Inferior parietal cortex (tissue), 1 donor: ENCODE measurements around the gene BTN1A1.
A peak's percentile ranks its signal among the peaks of the same experiment; 100 is the strongest.
"Not testable (repeated sequence)": the region's sequence is repeated elsewhere in the genome, so short reads cannot be mapped to it uniquely, and the experiment has no call there.

Experiments
- DNase-seq: peaks from one replicate; pipeline ENCODE4 v3.0.0-alpha.2; 2016; ENCODE audit errors: extremely low spot score

Gene BTN1A1

GRCh38 chr6:26511033-26511432, 10.9 kb downstream of the BTN1A1 start:
- DNase-seq = not testable (repeated sequence)

GRCh38 chr6:26514984-26515383, 14.9 kb downstream of the BTN1A1 start:
- DNase-seq = no peak

GRCh38 chr6:26516481-26517427, 16.7 kb downstream of the BTN1A1 start:
- DNase-seq = no peak

GRCh38 chr6:26519359-26519758, 19.3 kb downstream of the BTN1A1 start:
- DNase-seq = no peak

GRCh38 chr6:26520237-26520849, 20.2 kb downstream of the BTN1A1 start:
- DNase-seq = peak; percentile 70

- peak; percentile 86 for DNase-seq
Measured at GRCh38 chr6:26520850-26521599, 20.9 kb downstream of the BTN1A1 start.

GRCh38 chr6:26521600-26522391, 21.7 kb downstream of the BTN1A1 start:
- peak; percentile 54 for DNase-seq

- not testable (repeated sequence) for DNase-seq
Measured at GRCh38 chr6:26522486-26523228, 22.6 kb downstream of the BTN1A1 start.

GRCh38 chr6:26524314-26524713, 24.2 kb downstream of the BTN1A1 start:
- not testable (repeated sequence) for DNase-seq

GRCh38 chr6:26524722-26525370, 24.7 kb downstream of the BTN1A1 start:
- no peak for DNase-seq

GRCh38 chr6:26525838-26526237, 25.7 kb downstream of the BTN1A1 start:
- DNase-seq = no peak

GRCh38 chr6:26526928-26527327, 26.8 kb downstream of the BTN1A1 start:
- no peak for DNase-seq

- no peak for DNase-seq
Measured at GRCh38 chr6:26530203-26530602, 30.1 kb downstream of the BTN1A1 start.

- DNase-seq = no peak
Measured at GRCh38 chr6:26531897-26532296, 31.8 kb downstream of the BTN1A1 start.

- DNase-seq = peak; percentile 99
Measured at GRCh38 chr6:26532699-26533531, 32.8 kb downstream of the BTN1A1 start.

- no peak for DNase-seq
Measured at GRCh38 chr6:26533532-26533931, 33.4 kb downstream of the BTN1A1 start.

- no peak for DNase-seq
Measured at GRCh38 chr6:26534681-26535465, 34.8 kb downstream of the BTN1A1 start.

- DNase-seq = peak; percentile 56
Measured at GRCh38 chr6:26536571-26537159, 36.6 kb downstream of the BTN1A1 start.
